A549 (cell line): ENCODE data around the gene IGF2. TPM values are rescaled to one million over a fixed set of nuclear protein-coding genes. Genes with fewer than 3 reads are reported as not detected.

Source experiments
- ATAC-seq, 2 experiments: fragments of 200-7000 bp in 1 of 2; fragments of >200 bp in 1 of 2; cut with Nextera tagmentation in 1 of 2; cut with Tn5 transposase in 1 of 2; 3 replicates each; pipeline versions ENCODE4 v1.8.0 to v1.9.1; 2018 to 2020; ENCODE audit warnings: mild to moderate bottlenecking in 1 of 2, moderate library complexity in 1 of 2
- CTCF ChIA-PET: fragments of 300-600 bp; sonication (Branson Sonifier 250); formaldehyde crosslinking; extraction: SDS; loops from one replicate; lab custom pipeline; 2021; ENCODE audit warnings: antibody characterized with exemption, inconsistent platforms; lab: Yijun Ruan, JAX
- POLR2A ChIA-PET: fragments of 350-600 bp; formaldehyde crosslinking; extraction: SDS; loops from one replicate; lab custom pipeline; 2021; ENCODE audit warnings: antibody characterized with exemption, inconsistent platforms; lab: Yijun Ruan, JAX
- DNase-seq, 2 experiments: peaks; one replicate each; pipeline versions ENCODE4 v3.0.0 to v3.0.0-alpha.2; 2011 to 2016; ENCODE audit warnings: low read depth in 1 of 2, low spot score in 1 of 2
- FAIRE-seq: peaks from 2 replicates; lab custom pipeline; 2011; peaks lifted over from hg19 to GRCh38; lab: Jason Lieb, UNC
- H3K27ac ChIP-seq, 2 experiments: fragments of >200 bp; sonication (Bioruptor Twin); formaldehyde crosslinking; 3 replicates each; pipeline ENCODE4 v1.5.1; 2016 to 2017
- H3K4me1 ChIP-seq: fragments of >200 bp; sonication (Bioruptor Twin); formaldehyde crosslinking; 3 replicates; pipeline ENCODE4 v1.6.1; 2016
- H3K4me2 ChIP-seq: fragments of >200 bp; sonication (Bioruptor Twin); formaldehyde crosslinking; 3 replicates; pipeline ENCODE4 v1.6.1; 2016
- H3K4me3 ChIP-seq: fragments of >200 bp; sonication (Bioruptor Twin); formaldehyde crosslinking; 3 replicates; pipeline ENCODE4 v1.5.1; 2016
- H3K9me3 ChIP-seq: fragments of >200 bp; sonication (Bioruptor Twin); formaldehyde crosslinking; 3 replicates; pipeline ENCODE4 v1.6.1; 2016
- ATOH8 ChIP-seq: fragments of 250-450 bp; sonication (Bioruptor Pico); IDR thresholded peaks from 2 replicates; pipeline ENCODE4 v1.5.0; 2020; ENCODE audit warnings: low read depth, mild to moderate bottlenecking, moderate library complexity
- BCL3 ChIP-seq: fragments of >200 bp; sonication (Bioruptor Twin); formaldehyde crosslinking; IDR thresholded peaks from 3 replicates; pipeline ENCODE4 v1.6.1; 2016
- BHLHE40 ChIP-seq: IDR thresholded peaks from 2 replicates; pipeline ENCODE4 v1.6.1; 2012; ENCODE audit warnings: low read depth, low read length, inconsistent platforms
- CBX2 ChIP-seq: fragments of 200-600 bp; sonication (generic); IDR thresholded peaks from 2 replicates; pipeline ENCODE4 v1.6.1; 2016; ENCODE audit warnings: low read depth, mild to moderate bottlenecking, borderline replicate concordance
- CHD2 ChIP-seq: fragments of 150-350 bp; IDR thresholded peaks from 2 replicates; pipeline ENCODE4 v1.6.1; 2014; ENCODE audit warnings: low read length; ENCODE audit not compliant: partially characterized antibody
- CHD4 ChIP-seq: fragments of 200-600 bp; sonication (generic); IDR thresholded peaks from 2 replicates; pipeline ENCODE4 v1.6.1; 2016; ENCODE audit warnings: antibody characterized with exemption, mild to moderate bottlenecking, borderline replicate concordance
- FOSL2 ChIP-seq, 2 experiments: fragments of 450-650 bp in 1 of 2; fragments of >200 bp in 1 of 2; sonication (Bioruptor Twin) in 1 of 2; formaldehyde crosslinking; IDR thresholded peaks; 2 replicates each; pipeline versions ENCODE4 v1.5.0 to v1.6.1; 2016 to 2020; ENCODE audit warnings: mild to moderate bottlenecking in 1 of 2, moderate library complexity in 1 of 2
- GATA3 ChIP-seq: IDR thresholded peaks from 2 replicates; pipeline ENCODE4 v1.6.1; 2012; ENCODE audit warnings: borderline replicate concordance
- HDAC2 ChIP-seq: fragments of 200-600 bp; sonication (generic); IDR thresholded peaks from 2 replicates; pipeline ENCODE4 v1.6.1; 2016
- HOXA7 ChIP-seq: fragments of 250-450 bp; sonication (Bioruptor Pico); IDR thresholded peaks from 2 replicates; pipeline ENCODE4 v1.5.0; 2020; ENCODE audit warnings: mild to moderate bottlenecking, moderate library complexity
- HOXB5 ChIP-seq: fragments of 250-450 bp; sonication (Bioruptor Pico); IDR thresholded peaks from 2 replicates; pipeline ENCODE4 v1.5.0; 2020; ENCODE audit warnings: mild to moderate bottlenecking, moderate library complexity
- JUN ChIP-seq, 2 experiments: fragments of >200 bp; sonication (Bioruptor Twin); formaldehyde crosslinking; IDR thresholded peaks; 2 replicates in 1 of 2; 3 replicates in 1 of 2; pipeline ENCODE4 v1.6.1; 2016 to 2017
- JUNB ChIP-seq: fragments of >200 bp; sonication (Bioruptor Twin); formaldehyde crosslinking; IDR thresholded peaks from 2 replicates; pipeline ENCODE4 v1.6.1; 2016
- KDM1A ChIP-seq: fragments of 200-600 bp; sonication (generic); IDR thresholded peaks from 2 replicates; pipeline ENCODE4 v1.6.1; 2016; ENCODE audit warnings: low read depth, mild to moderate bottlenecking
- MAFK ChIP-seq: fragments of 450-650 bp; IDR thresholded peaks from 2 replicates; pipeline ENCODE4 v1.6.1; 2014; ENCODE audit not compliant: partially characterized antibody
- MAZ ChIP-seq: fragments of 150-350 bp; IDR thresholded peaks from 2 replicates; pipeline ENCODE4 v1.6.1; 2014; ENCODE audit warnings: antibody characterized with exemption, low read depth, low read length, borderline replicate concordance
- MYC ChIP-seq: IDR thresholded peaks from 2 replicates; pipeline ENCODE4 v1.6.1; 2012; ENCODE audit warnings: mild to moderate bottlenecking, inconsistent platforms, low read length, improper control_type of control experiment, borderline replicate concordance
- NPAS2 ChIP-seq: fragments of 250-450 bp; sonication (Bioruptor Pico); IDR thresholded peaks from 2 replicates; pipeline ENCODE4 v1.8.0; 2022; ENCODE audit warnings: mild to moderate bottlenecking, moderate library complexity, borderline replicate concordance
- NR3C1 ChIP-seq: fragments of >200 bp; sonication (Bioruptor Twin); formaldehyde crosslinking; IDR thresholded peaks from 3 replicates; pipeline ENCODE4 v1.6.1; 2017
- POLR2A ChIP-seq: IDR thresholded peaks from 2 replicates; pipeline ENCODE4 v1.6.1; 2012; ENCODE audit warnings: mild to moderate bottlenecking, low read length
- SMC3 ChIP-seq: fragments of >200 bp; sonication (Bioruptor Twin); formaldehyde crosslinking; IDR thresholded peaks from 3 replicates; pipeline ENCODE4 v1.6.1; 2018; ENCODE audit warnings: inconsistent platforms
- SREBF2 ChIP-seq: fragments of 450-650 bp; IDR thresholded peaks from 2 replicates; pipeline ENCODE4 v1.6.1; 2014; ENCODE audit warnings: mild to moderate bottlenecking, moderate library complexity
- USF2 ChIP-seq: fragments of 450-650 bp; IDR thresholded peaks from 2 replicates; pipeline ENCODE4 v1.6.1; 2014; ENCODE audit warnings: antibody characterized with exemption
- ZC3H11A ChIP-seq: fragments of 450-650 bp; IDR thresholded peaks from 2 replicates; pipeline ENCODE4 v1.6.1; 2014; ENCODE audit warnings: antibody characterized with exemption, mild to moderate bottlenecking
- ZFP36 ChIP-seq: fragments of 450-650 bp; IDR thresholded peaks from 2 replicates; pipeline ENCODE4 v1.6.1; 2014; ENCODE audit warnings: borderline replicate concordance; ENCODE audit not compliant: partially characterized antibody
- WGBS: methylation state at CpG from one replicate; pipeline ENCODE4 v1.1.6; 2017; ENCODE audit errors: missing lambda C conversion rate; 5-methylcytosine and 5-hydroxymethylcytosine counted together
- polyA plus RNA-seq, 4 experiments: library from polyadenylated mRNA; depleted of rRNA in 3 of 4; stranded (reverse); fragments of >200 nt; fragmentation: RNase III in 1 of 4; extraction: RNeasy Plus Mini Kit Qiagen cat#74134 plus additional on column Dnase treatment in 1 of 4; gene quantifications; 2 replicates in 3 of 4; 3 replicates in 1 of 4; pipeline ENCODE4 v1.2.3, GENCODE V29; 2011 to 2017

The IGF2 gene
- polyA plus RNA-seq, 2 of the 4 experiments (the other 2 are of a cell fraction): 2.0 to 2.9 TPM

- Histone ChIP-seq H3K4me2 (no peak overlapping the region), H3K9me3 (no peaks in the 10 kb centered on the region), H3K27ac (no peak overlapping the region), H3K4me1 (no peaks in the 10 kb centered on the region), H3K4me3 (no peak overlapping the region)
- ATAC-seq: peak in 1 of 2 experiments; percentile 30; a peak in 2 of 6 replicates
- POLR2A ChIA-PET: no interaction called here
- CTCF ChIA-PET: interaction anchor here (3.1 kb wide), 1 partner anchor 23 kb away, joined by 10 read pairs; no protein-coding TSS in a partner anchor
- TF ChIP-seq CBX2: no peak
- no peak for TF ChIP-seq ATOH8 (CRISPR knock-in tag)
- no peak for TF ChIP-seq CHD4
- TF ChIP-seq BCL3: no peak
- TF ChIP-seq JUNB: no peak
- no peak for TF ChIP-seq SMC3
- TF ChIP-seq NPAS2 (CRISPR knock-in tag): no peak
- no peak for TF ChIP-seq SREBF2
- no peak for TF ChIP-seq GATA3
- no peak for TF ChIP-seq MYC
- TF ChIP-seq USF2: no peak
- TF ChIP-seq HOXB5 (CRISPR knock-in tag): no peak
- no peak for DNase-seq
- no peak for FAIRE-seq
- WGBS: 58% methylated on average over 12 of the region's 12 CpGs
Measured at GRCh38 chr11:2128511-2129307, 10.5 kb downstream of the IGF2 start.

GRCh38 chr11:2128130-2128510 is 11.1 kb downstream of the IGF2 start:
- CTCF ChIA-PET: interaction anchor here (3.1 kb wide), 1 partner anchor 23 kb away, joined by 10 read pairs; no protein-coding TSS in a partner anchor
- H3K9me3 ChIP-seq: no peaks in the 10 kb centered on the region
- ATAC-seq (peak; percentile 11 to 26; a peak in 3 of 6 replicates), FAIRE-seq (no peak), DNase-seq (no peak)
- no peak for TF ChIP-seq MAZ
- POLR2A ChIA-PET: no interaction called here
- no peaks in the 10 kb centered on the region for H3K4me1 ChIP-seq
- H3K4me2 ChIP-seq: no peak overlapping the region
- 100% methylated on average over 1 of the region's 7 CpGs for WGBS
- H3K27ac ChIP-seq: no peak overlapping the region
- no peak overlapping the region for H3K4me3 ChIP-seq

GRCh38 chr11:2127482-2128129 is 11.6 kb downstream of the IGF2 start:
- POLR2A ChIA-PET: no interaction called here
- 61% methylated on average over 5 of the region's 8 CpGs for WGBS
- FAIRE-seq: no peak

More at GRCh38 chr11:2127482-2128129, 11.6 kb downstream of the IGF2 start:
- Histone ChIP-seq H3K27ac (no peak overlapping the region), H3K9me3 (no peaks in the 10 kb centered on the region), H3K4me1 (no peaks in the 10 kb centered on the region), H3K4me2 (no peak overlapping the region), H3K4me3 (no peak overlapping the region)
- no peak for DNase-seq
- peak; percentile 9 to 25; a peak in 3 of 6 replicates for ATAC-seq
- CTCF ChIA-PET: interaction anchor here (3.1 kb wide), 1 partner anchor 24 kb away, joined by 10 read pairs; no protein-coding TSS in a partner anchor
- no peak for TF ChIP-seq NR3C1
- TF ChIP-seq MAFK: no peak
- TF ChIP-seq BHLHE40: no peak
- no peak for TF ChIP-seq CHD2
- TF ChIP-seq SMC3: no peak
- no peak for TF ChIP-seq ATOH8 (CRISPR knock-in tag)
- TF ChIP-seq ZC3H11A: no peak
- TF ChIP-seq ZFP36: no peak
- TF ChIP-seq HOXA7: no peak
- TF ChIP-seq JUN (IDR thresholded peaks at IDR 0.05): no peak
- TF ChIP-seq CBX2: no peak
- TF ChIP-seq POLR2A: no peak
- TF ChIP-seq HDAC2: no peak
- no peak for TF ChIP-seq KDM1A
- TF ChIP-seq MYC: no peak
- no peak for TF ChIP-seq FOSL2 (IDR thresholded peaks at IDR 0.05)
- TF ChIP-seq FOSL2 (CRISPR knock-in tag; IDR thresholded peaks at IDR 0.05): no peak
- TF ChIP-seq MAZ: no peak
